Measurements from ENCODE around the gene HSPA4. TPM values are rescaled to one million over a fixed set of nuclear protein-coding genes. Genes with fewer than 3 reads are reported as not detected.

HSPA4 gene
- total and polyA plus RNA-seq, 2 of the 13 experiments (the other 11 are each of a cell fraction or from before 2014, with no cell fraction given) = 36.6 to 231 TPM

DNA sequence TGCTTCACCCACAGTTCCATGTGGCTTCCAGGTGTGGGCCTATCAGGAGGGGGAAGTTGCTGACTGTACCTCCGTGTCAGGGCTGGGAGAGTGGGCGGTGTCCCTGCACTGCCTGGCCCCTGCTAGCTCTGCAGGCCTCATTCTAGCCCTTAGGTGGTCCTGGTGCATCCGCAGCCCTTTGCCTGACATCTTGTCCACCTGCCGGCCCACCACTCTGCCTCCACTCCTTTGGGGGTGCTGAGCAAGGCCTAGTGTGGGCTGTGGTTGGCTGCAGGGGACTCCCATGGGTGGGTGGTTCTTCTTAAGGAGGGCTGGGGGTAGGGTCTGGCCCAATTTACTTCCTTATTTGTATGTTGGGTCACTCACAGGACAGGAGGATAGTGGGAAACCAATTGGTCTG lies 66.9 kb downstream of the HSPA4 start:
- TF ChIP-seq, protein P1, sequence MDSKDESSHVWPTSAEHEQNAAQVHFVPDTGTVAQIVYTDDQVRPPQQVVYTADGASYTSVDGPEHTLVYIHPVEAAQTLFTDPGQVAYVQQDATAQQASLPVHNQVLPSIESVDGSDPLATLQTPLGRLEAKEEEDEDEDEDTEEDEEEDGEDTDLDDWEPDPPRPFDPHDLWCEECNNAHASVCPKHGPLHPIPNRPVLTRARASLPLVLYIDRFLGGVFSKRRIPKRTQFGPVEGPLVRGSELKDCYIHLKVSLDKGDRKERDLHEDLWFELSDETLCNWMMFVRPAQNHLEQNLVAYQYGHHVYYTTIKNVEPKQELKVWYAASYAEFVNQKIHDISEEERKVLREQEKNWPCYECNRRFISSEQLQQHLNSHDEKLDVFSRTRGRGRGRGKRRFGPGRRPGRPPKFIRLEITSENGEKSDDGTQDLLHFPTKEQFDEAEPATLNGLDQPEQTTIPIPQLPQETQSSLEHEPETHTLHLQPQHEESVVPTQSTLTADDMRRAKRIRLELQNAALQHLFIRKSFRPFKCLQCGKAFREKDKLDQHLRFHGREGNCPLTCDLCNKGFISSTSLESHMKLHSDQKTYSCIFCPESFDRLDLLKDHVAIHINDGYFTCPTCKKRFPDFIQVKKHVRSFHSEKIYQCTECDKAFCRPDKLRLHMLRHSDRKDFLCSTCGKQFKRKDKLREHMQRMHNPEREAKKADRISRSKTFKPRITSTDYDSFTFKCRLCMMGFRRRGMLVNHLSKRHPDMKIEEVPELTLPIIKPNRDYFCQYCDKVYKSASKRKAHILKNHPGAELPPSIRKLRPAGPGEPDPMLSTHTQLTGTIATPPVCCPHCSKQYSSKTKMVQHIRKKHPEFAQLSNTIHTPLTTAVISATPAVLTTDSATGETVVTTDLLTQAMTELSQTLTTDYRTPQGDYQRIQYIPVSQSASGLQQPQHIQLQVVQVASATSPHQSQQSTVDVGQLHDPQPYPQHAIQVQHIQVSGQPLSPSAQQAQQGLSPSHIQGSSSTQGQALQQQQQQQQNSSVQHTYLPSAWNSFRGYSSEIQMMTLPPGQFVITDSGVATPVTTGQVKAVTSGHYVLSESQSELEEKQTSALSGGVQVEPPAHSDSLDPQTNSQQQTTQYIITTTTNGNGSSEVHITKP (CRISPR knock-in tag; IDR thresholded peaks at IDR 0.05; ENCODE audit: low read depth) = no peak
- no peak for TF ChIP-seq ZNF552 (CRISPR knock-in tag; IDR thresholded peaks at IDR 0.05; ENCODE audit: borderline replicate concordance)
- no peak for TF ChIP-seq ZNF33B (CRISPR knock-in tag; IDR thresholded peaks at IDR 0.05)
- TF ChIP-seq, protein P2, sequence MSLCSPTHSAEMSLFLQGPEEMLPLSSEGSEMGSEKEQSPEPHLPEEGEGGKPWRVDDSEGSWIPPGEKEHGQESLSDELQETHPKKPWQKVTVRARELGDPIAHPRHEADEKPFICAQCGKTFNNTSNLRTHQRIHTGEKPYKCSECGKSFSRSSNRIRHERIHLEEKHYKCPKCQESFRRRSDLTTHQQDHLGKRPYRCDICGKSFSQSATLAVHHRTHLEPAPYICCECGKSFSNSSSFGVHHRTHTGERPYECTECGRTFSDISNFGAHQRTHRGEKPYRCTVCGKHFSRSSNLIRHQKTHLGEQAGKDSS (CRISPR knock-in tag; IDR thresholded peaks at IDR 0.05; ENCODE audit: borderline replicate concordance, low read depth) = no peak
- TF ChIP-seq, protein P3, sequence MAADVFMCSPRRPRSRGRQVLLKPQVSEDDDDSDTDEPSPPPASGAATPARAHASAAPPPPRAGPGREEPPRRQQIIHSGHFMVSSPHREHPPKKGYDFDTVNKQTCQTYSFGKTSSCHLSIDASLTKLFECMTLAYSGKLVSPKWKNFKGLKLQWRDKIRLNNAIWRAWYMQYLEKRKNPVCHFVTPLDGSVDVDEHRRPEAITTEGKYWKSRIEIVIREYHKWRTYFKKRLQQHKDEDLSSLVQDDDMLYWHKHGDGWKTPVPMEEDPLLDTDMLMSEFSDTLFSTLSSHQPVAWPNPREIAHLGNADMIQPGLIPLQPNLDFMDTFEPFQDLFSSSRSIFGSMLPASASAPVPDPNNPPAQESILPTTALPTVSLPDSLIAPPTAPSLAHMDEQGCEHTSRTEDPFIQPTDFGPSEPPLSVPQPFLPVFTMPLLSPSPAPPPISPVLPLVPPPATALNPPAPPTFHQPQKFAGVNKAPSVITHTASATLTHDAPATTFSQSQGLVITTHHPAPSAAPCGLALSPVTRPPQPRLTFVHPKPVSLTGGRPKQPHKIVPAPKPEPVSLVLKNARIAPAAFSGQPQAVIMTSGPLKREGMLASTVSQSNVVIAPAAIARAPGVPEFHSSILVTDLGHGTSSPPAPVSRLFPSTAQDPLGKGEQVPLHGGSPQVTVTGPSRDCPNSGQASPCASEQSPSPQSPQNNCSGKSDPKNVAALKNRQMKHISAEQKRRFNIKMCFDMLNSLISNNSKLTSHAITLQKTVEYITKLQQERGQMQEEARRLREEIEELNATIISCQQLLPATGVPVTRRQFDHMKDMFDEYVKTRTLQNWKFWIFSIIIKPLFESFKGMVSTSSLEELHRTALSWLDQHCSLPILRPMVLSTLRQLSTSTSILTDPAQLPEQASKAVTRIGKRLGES (CRISPR knock-in tag; IDR thresholded peaks at IDR 0.05; ENCODE audit: borderline replicate concordance) = no peak
- no peak for TF ChIP-seq DNMT3B (CRISPR knock-in tag; conservative IDR thresholded peaks at IDR 0.05)
- TF ChIP-seq ZNF567 (CRISPR knock-in tag; IDR thresholded peaks at IDR 0.05; ENCODE audit: borderline replicate concordance) = no peak
- Histone ChIP-seq H3K4me2 (ENCODE audit: low read depth, low read length) (no peak overlapping the region), H3K27ac (ENCODE audit: extremely low read length, insufficient read depth, low read length) (no peak overlapping the region), H3K27me3 (ENCODE audit: control insufficient read depth in 1 of 2, insufficient read depth in 2 of 2, low read length in 2 of 2) (peaks cover 1 to 32% of the 10 kb centered on the region in 2 experiments; a peak in 4 of 5 replicates), H3K79me2 (ENCODE audit: insufficient read depth, low read length) (no peaks in the 10 kb centered on the region), H2AFZ (ENCODE audit: low read length) (no peak overlapping the region), H3K9ac (ENCODE audit: insufficient read depth, low read depth, low read length) (no peak overlapping the region), H3K4me1 (ENCODE audit: insufficient read depth, low read length) (peaks cover 22% of the 10 kb centered on the region), H3K36me3 (replicated peaks in 1 of 2; ENCODE audit: control insufficient read depth in 1 of 2, insufficient read depth in 2 of 2, low read length in 2 of 2) (no peaks in the 10 kb centered on the region), H3K4me3 (replicated peaks in 1 of 3; ENCODE audit: insufficient read depth in 1 of 3, low read depth in 2 of 3, low read length in 3 of 3) (no peak overlapping the region), H4K20me1 (ENCODE audit: insufficient read depth, low read length) (no peaks in the 10 kb centered on the region), H3K9me3 (ENCODE audit: low read length) (no peaks in the 10 kb centered on the region)
- no peak for FAIRE-seq
- BruUV-seq (replicated peaks) = no TSS peak
- POLR2A ChIA-PET = no interaction called here
- CTCF ChIA-PET (ENCODE audit: low intra/inter-chr PET ratio, low total read pairs) = no interaction called here
- no peak for ATAC-seq
- DNase-seq (ENCODE audit: low spot score) = no peak
- in situ Hi-C loops (cut with HindIII; ENCODE audit: extremely low pct_ligation_motif_present, low pct_unique_long_range_greater_than_20kb) = no loop called here
- no CpG with 5 or more reads among the region's 4 CpGs for WGBS (ENCODE audit: low lambda C conversion rate)
- intact Hi-C loops (cut with micrococcal nuclease; ENCODE audit: unreplicated experiment) = no loop called here
